HG02678 (cell line): Measurements from ENCODE around the gene BRICD5.
"Not testable (repeated sequence)": the region's sequence is repeated elsewhere in the genome, so short reads cannot be mapped to it uniquely, and the experiment has no call there.

Experiments used
- ATAC-seq: cut with Tn5 transposase; IDR thresholded peaks from one replicate; pipeline ENCODE4 v1.9.1; 2021; ENCODE audit warnings: mild to moderate bottlenecking, moderate library complexity; ENCODE audit not compliant: unreplicated experiment

Gene BRICD5

DNA sequence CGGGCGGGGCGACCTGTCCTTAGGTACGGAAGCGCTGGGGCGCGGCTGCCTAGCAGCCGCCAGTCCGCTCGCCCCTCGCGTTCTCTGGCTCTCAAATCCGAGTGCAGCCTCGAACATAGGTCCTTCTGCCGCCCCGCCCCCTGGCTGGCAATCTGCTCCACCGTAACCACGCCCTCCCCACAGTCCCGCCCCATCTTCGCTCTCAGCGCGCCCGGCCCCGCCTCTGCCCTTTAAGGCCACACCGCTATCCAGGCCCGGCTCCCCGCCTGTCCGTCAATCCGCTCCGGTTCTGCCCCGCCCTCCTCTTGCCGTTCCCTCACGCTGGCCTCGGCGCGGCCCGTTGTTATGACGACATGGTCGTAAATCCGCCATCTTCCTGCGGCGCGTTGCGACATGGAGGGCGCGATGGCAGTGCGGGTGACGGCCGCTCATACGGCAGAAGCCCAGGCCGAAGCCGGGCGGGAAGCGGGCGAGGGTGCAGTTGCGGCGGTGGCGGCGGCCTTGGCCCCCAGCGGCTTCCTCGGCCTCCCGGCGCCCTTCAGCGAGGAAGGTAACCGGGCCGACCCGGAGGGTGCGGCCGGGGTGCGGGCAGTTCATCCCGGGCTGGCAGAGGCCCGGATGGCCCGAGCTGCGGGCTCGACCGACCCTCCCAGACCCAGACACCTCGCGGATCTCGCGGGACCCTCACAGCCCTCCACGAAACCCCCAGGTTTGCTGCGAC, 12.7 kb upstream of the BRICD5 start, which contains the start of gene E4F1:
TSS of gene E4F1 (plus strand) at position 371 of the 721 bp plus-strand sequence. CDS start at position 394, 23 bp downstream.
- ATAC-seq: peak; percentile 93

DNA sequence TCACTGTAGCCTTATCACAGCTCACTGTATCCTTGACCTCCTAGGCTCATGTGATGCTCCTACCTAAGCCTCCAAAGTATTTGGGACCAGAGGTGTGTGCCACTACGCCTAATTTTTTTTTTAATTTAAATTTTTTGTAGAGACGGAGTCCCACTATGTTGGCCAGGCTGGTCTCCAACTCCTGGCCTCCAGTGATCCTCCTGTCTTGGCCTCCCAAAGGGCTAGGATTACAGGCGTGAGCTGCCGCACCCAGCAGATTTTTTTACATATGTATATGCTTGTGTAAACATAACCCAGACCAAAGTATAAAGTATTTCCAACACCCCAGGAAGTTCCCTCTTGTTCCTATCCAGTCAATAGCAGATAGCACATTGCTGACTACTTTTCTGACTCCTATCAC, 5.7 kb upstream of the BRICD5 start:
- ATAC-seq: no peak

- peak; percentile 87 for ATAC-seq
These were observed 4.0 kb upstream of the BRICD5 start, which contains the start of gene PGP for GRCh38 chr16:2214719-2214968. TSS of gene PGP (minus strand) at chr16:2214840. CDS start at chr16:2214777, 63 bp downstream.

GRCh38 chr16:2213817-2214718, 3.4 kb upstream of the BRICD5 start:
- peak; percentile 4 for ATAC-seq

DNA sequence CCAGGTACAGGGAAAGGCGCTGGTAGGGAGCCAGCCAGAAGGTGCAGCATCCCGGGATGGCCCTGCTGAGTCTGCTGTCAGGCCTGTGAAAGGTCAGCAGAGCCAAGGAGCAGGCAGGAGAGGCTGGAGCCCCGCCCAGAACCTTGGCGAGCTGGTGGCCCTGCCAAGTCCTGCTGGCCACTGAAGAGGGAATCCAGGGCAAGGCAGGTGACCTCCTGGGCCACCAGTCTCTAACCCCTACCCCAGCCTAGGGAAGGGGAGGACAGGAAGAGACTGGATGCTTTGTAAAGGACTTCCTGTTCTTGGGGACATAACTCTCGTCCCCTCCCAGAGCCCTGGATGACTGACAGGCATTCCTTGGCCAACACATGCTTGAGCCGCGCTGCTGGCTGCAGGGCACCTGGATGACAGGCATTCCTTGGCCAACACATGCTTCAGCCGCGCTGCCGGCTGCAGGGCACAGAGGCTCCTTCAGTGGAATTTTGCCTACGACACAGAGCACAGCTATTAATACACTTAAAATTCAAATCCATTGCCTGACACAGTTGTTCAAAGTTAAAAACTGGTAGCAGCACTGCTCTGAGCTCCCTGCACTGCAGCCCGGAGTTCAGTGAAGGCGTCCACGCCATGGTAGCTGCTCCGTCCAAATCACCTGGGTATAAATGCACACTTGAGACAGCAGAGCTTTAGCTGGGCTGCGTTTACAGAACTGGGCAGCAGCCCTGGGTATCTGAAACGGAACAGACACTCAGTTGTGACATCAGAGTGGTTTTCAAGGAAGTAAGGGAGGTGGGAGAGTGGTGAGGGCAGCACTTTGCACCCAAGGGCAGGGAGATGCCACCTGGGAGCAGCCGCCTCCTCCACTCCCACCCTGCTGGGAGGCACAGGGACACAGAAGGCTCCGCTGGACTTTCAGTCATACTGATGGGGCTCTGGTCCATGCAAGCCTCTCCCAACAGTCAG, 2.0 kb upstream of the BRICD5 start:
- ATAC-seq: no peak

DNA sequence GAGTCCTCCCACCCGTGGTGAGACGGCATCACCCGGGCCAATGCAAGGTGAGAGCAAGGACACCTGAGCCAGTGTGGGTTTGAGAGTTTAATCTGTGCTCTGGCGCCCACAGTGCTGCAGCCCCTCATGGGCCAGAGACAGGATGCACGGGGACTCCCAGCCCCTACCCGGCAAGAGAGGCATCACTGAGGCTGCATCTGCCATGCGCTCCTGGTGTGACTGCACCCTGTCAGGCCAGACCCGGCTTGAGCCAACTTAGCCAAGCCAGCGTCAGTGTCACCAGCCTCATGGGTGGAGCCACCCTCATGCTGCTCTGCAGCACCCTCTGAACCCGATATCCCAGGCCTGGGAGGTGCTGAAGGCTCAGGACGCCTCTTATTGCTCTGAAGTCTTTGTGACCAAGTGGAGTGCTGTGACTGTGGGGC, 1.3 kb upstream of the BRICD5 start:
- no peak for ATAC-seq

- ATAC-seq: no peak
These were observed 692 bp downstream of the BRICD5 start for GRCh38 chr16:2210009-2210332.

GRCh38 chr16:2209258-2210008, 1.2 kb downstream of the BRICD5 start:
- ATAC-seq: no peak

GRCh38 chr16:2208772-2209171, 1.9 kb downstream of the BRICD5 start:
- no peak for ATAC-seq

- ATAC-seq: no peak
These were observed 2.4 kb downstream of the BRICD5 start for GRCh38 chr16:2208308-2208707.

- no peak for ATAC-seq
These were observed 2.8 kb downstream of the BRICD5 start for GRCh38 chr16:2207872-2208271.

GRCh38 chr16:2206780-2207433, 3.8 kb downstream of the BRICD5 start:
- no peak for ATAC-seq

GRCh38 chr16:2206420-2206779, 4.3 kb downstream of the BRICD5 start:
- no peak for ATAC-seq

DNA sequence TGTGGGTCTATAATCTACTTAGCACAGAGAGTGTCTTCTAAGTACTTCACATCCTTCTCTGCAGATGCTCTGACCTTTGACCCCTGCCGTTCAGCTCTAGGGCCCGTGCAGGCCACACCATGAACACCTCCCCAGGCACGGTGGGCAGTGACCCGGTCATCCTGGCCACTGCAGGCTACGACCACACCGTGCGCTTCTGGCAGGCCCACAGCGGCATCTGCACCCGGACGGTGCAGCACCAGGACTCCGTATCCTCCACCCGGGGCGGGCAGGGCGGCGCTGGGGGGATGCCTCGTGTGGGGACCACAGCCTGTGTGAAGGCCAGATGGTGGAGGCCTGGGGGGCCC, 4.7 kb downstream of the BRICD5 start:
- ATAC-seq: no peak

DNA sequence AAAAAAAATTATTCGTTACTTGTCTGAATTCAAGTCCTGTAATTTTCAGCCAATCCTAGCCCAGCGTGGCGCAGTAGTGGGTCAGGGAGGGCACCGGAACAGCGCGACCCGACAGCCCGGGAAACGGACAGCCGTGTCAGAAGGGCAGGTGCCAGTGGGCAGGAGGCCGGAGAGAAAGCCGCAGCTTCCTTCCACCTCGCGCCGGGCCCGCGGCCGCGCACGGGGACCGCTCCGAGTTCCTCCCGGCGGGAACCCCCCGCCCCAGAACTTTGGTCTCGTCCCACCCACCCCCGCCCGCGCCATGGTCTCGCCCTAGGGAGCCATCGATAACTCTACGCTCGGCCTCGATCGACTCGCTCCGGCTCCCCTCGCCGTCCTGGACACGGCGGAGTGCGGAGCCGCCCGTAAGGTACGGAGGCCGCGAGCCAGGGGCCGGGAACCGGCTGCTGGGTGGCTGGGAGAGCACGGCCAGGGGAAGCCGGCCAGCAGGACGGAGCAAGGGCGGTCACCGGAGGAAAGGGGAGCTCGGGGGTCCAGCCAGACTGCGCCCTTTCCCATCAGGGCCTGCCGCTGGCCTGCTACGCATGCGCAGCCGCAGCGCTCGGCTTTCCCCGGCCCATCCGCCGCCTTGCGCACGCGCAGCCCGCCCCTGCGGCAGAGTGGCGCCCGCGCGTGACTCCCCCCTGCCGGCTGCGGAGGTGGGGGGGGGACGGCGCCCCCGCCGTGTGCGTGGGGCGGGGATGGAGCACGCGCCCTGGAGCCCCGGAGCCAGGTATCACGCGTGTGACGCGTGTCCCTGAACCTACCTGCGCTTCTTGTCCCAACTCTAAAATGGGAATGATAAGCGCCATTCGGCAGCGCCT, 5.3 kb downstream of the BRICD5 start, which contains the start of gene MLST8:
TSS of gene MLST8 (plus strand) at position 351 of the 863 bp plus-strand sequence. CDS start 632 bp downstream, outside the sequence.
- ATAC-seq: peak; percentile 80

- ATAC-seq: no peak
These were observed 6.1 kb downstream of the BRICD5 start for GRCh38 chr16:2204416-2205103.

DNA sequence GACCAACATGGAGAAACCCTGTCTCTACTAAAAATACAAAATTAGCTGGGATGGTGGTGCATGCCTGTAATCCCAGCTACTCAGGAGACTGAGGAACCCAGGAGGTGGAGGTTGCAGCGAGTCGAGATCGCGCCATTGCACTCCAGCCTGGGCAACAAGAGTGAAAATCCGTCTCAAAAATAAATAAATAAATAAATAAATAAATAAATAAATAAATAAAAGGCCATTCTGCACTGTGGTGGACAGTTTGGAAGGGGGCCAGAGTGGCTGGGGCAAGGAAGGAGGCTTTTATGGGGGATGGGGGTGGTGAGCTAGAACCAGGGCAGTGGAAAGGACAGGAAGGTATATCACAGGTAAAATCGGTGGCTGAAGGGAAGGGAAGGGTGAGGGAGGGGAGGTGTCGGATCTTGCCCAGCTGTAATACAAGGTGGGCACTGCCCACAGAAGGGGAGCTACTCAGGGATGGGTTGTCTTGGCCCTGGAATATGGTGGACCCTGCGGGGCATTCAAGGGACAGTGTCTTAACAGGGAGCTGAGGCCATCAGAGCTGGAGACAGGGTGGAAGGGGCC, 7.5 kb downstream of the BRICD5 start:
- not testable (repeated sequence) for ATAC-seq

DNA sequence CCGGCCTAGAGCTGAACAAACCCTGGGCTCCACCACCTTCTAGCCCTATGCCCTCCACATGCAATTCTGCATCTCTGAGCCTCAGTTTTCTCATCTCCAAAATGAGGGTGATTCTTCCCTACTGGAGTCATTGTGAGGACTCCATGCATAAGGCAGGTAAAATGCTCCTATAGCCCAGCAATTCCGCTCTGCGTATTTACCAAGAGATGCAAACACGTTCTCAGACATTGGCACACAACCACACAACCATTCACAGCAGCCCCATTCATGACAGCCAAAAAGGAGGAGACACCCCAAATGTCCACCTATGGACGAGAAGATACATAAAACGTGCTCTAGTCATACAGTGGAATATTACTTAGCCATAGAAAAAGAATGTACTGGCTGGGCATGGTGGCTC, 10.3 kb downstream of the BRICD5 start:
- no peak for ATAC-seq
